ENCODE data around the gene CHAC2. TPM values are rescaled to one million over a fixed set of nuclear protein-coding genes. Genes with fewer than 3 reads are reported as not detected.
A peak's percentile ranks its signal among the peaks of the same experiment; 100 is the strongest.

CHAC2 gene
- total RNA-seq, 1 donor from 2014 or later = 4.5 TPM

DNA sequence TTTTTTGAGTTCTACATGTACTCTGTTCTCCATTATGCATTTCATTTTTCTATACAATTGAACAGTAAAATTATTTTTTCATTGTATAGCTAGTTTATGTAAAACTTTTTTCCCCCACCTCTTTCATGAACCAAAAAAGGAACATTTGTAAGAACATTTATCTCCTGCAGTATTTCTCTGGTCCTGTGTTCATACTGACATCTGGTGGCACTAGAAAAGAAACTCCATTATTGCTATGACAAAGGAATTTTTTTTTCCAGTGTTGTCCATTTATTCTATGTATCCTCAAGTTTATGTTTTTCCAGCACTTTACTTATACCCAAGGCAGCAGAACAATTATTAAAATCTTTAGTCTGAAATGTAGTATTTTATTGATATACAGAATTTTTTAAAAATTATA is 27.4 kb upstream of the CHAC2 start:
- DNase-seq (ENCODE audit: low spot score) = peak; percentile 20

GRCh38 chr2:53744395-53745065 is 23.1 kb upstream of the CHAC2 start:
- peaks cover 5% of the 10 kb centered on the region for H3K4me1 Mint-ChIP-seq

More for the DNA sequence above, 27.4 kb upstream of the CHAC2 start:
- Histone ChIP-seq H3K79me2 (ENCODE audit: low read depth) (peaks cover 4% of the 10 kb centered on the region), H3K4me2 (no peak overlapping the region), H4K20me1 (ENCODE audit: low read depth) (no peaks in the 10 kb centered on the region), H3K9me3 (ENCODE audit: low read depth) (no peaks in the 10 kb centered on the region), H3K27ac (no peak overlapping the region), H3K4me1 (no peaks in the 10 kb centered on the region), H3K9ac (no peak overlapping the region), H3K27me3 (no peaks in the 10 kb centered on the region), H3F3A (ENCODE audit: low read depth) (no peaks in the 10 kb centered on the region), H3K4me3 (no peak overlapping the region), H2AFZ (replicated peaks) (no peak overlapping the region), H3K36me3 (no peaks in the 10 kb centered on the region)
- H3K27ac Mint-ChIP-seq = no peak overlapping the region
- TF ChIP-seq, protein P1, sequence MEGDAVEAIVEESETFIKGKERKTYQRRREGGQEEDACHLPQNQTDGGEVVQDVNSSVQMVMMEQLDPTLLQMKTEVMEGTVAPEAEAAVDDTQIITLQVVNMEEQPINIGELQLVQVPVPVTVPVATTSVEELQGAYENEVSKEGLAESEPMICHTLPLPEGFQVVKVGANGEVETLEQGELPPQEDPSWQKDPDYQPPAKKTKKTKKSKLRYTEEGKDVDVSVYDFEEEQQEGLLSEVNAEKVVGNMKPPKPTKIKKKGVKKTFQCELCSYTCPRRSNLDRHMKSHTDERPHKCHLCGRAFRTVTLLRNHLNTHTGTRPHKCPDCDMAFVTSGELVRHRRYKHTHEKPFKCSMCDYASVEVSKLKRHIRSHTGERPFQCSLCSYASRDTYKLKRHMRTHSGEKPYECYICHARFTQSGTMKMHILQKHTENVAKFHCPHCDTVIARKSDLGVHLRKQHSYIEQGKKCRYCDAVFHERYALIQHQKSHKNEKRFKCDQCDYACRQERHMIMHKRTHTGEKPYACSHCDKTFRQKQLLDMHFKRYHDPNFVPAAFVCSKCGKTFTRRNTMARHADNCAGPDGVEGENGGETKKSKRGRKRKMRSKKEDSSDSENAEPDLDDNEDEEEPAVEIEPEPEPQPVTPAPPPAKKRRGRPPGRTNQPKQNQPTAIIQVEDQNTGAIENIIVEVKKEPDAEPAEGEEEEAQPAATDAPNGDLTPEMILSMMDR (IDR thresholded peaks at IDR 0.05) = peak; percentile 55
- no peak for TF ChIP-seq EZH2 (IDR thresholded peaks at IDR 0.05)
- peaks cover 4% of the 10 kb centered on the region for H3K9me3 Mint-ChIP-seq
- peaks cover 22% of the 10 kb centered on the region for H3K36me3 Mint-ChIP-seq
- peaks cover 5% of the 10 kb centered on the region for H3K4me1 Mint-ChIP-seq
- H3K27me3 Mint-ChIP-seq (ENCODE audit: insufficient read depth, low read depth) = no peaks in the 10 kb centered on the region
- no peak overlapping the region for H3K4me3 Mint-ChIP-seq

GRCh38 chr2:53750041-53750768 is 17.4 kb upstream of the CHAC2 start:
- H3K27me3 ChIP-seq = no peaks in the 10 kb centered on the region
- H3K36me3 Mint-ChIP-seq = peaks cover 25% of the 10 kb centered on the region
- no peak overlapping the region for H3K4me3 ChIP-seq
- no peaks in the 10 kb centered on the region for H3F3A ChIP-seq (ENCODE audit: low read depth)
- H3K4me1 ChIP-seq = peaks cover 3% of the 10 kb centered on the region
- TF ChIP-seq EZH2 (IDR thresholded peaks at IDR 0.05) = no peak
- no peak for TF ChIP-seq EZH2phosphoT487 (IDR thresholded peaks at IDR 0.05)
- no peaks in the 10 kb centered on the region for H3K9me3 Mint-ChIP-seq
- no peak for DNase-seq (ENCODE audit: low spot score)
- no peaks in the 10 kb centered on the region for H3K4me1 Mint-ChIP-seq
- no peaks in the 10 kb centered on the region for H3K27me3 Mint-ChIP-seq (ENCODE audit: insufficient read depth, low read depth)
- H3K9ac ChIP-seq = no peak overlapping the region
- H4K20me1 ChIP-seq (ENCODE audit: low read depth) = no peaks in the 10 kb centered on the region
- no peak overlapping the region for H3K27ac ChIP-seq
- H2AFZ ChIP-seq (replicated peaks) = no peak overlapping the region
- peaks cover 4% of the 10 kb centered on the region for H3K36me3 ChIP-seq
- H3K9me3 ChIP-seq (ENCODE audit: low read depth) = no peaks in the 10 kb centered on the region
- no peaks in the 10 kb centered on the region for H3K79me2 ChIP-seq (ENCODE audit: low read depth)
- no peak overlapping the region for H3K4me2 ChIP-seq
- H3K4me3 Mint-ChIP-seq = no peak overlapping the region
- no peak overlapping the region for H3K27ac Mint-ChIP-seq

More at GRCh38 chr2:53744395-53745065, 23.1 kb upstream of the CHAC2 start:
- Mint-ChIP-seq H3K27me3 (ENCODE audit: insufficient read depth, low read depth) (no peaks in the 10 kb centered on the region), H3K36me3 (peaks cover 25% of the 10 kb centered on the region), H3K27ac (no peak overlapping the region), H3K9me3 (no peaks in the 10 kb centered on the region), H3K4me3 (no peak overlapping the region)
- Histone ChIP-seq H3F3A (ENCODE audit: low read depth) (no peaks in the 10 kb centered on the region), H3K4me2 (no peak overlapping the region), H3K4me1 (no peaks in the 10 kb centered on the region), H3K9me3 (ENCODE audit: low read depth) (no peaks in the 10 kb centered on the region), H3K36me3 (peaks cover 4% of the 10 kb centered on the region), H3K79me2 (ENCODE audit: low read depth) (no peaks in the 10 kb centered on the region), H2AFZ (replicated peaks) (no peak overlapping the region), H3K9ac (no peak overlapping the region), H3K27ac (no peak overlapping the region), H4K20me1 (ENCODE audit: low read depth) (no peaks in the 10 kb centered on the region), H3K4me3 (no peak overlapping the region), H3K27me3 (no peaks in the 10 kb centered on the region)
- TF ChIP-seq EZH2 (IDR thresholded peaks at IDR 0.05) = no peak
- no peak for TF ChIP-seq EZH2phosphoT487 (IDR thresholded peaks at IDR 0.05)
- TF ChIP-seq, protein P1 (IDR thresholded peaks at IDR 0.05) = no peak
- DNase-seq (ENCODE audit: low spot score) = no peak

- DNase-seq (ENCODE audit: low spot score) = no peak
- Histone ChIP-seq H3K36me3 (peaks cover 4% of the 10 kb centered on the region), H3F3A (ENCODE audit: low read depth) (no peaks in the 10 kb centered on the region), H3K9me3 (ENCODE audit: low read depth) (no peaks in the 10 kb centered on the region), H3K9ac (no peak overlapping the region), H4K20me1 (ENCODE audit: low read depth) (no peaks in the 10 kb centered on the region), H3K27ac (no peak overlapping the region), H3K4me2 (no peak overlapping the region), H3K79me2 (ENCODE audit: low read depth) (no peaks in the 10 kb centered on the region), H3K4me3 (no peak overlapping the region), H2AFZ (replicated peaks) (no peak overlapping the region), H3K27me3 (no peaks in the 10 kb centered on the region), H3K4me1 (peaks cover 7% of the 10 kb centered on the region)
- Mint-ChIP-seq H3K4me3 (no peak overlapping the region), H3K27me3 (ENCODE audit: insufficient read depth, low read depth) (no peaks in the 10 kb centered on the region), H3K36me3 (peaks cover 30% of the 10 kb centered on the region), H3K9me3 (no peaks in the 10 kb centered on the region), H3K4me1 (no peaks in the 10 kb centered on the region), H3K27ac (no peak overlapping the region)
- TF ChIP-seq EZH2phosphoT487 (IDR thresholded peaks at IDR 0.05) = no peak
- TF ChIP-seq, protein P1 (IDR thresholded peaks at IDR 0.05) = no peak
- TF ChIP-seq EZH2 (IDR thresholded peaks at IDR 0.05) = no peak
Observed at GRCh38 chr2:53751728-53752127, 15.9 kb upstream of the CHAC2 start.

All from neural progenitor cell (in vitro differentiated cells).